ENCODE results near the gene METTL22.

METTL22 gene

GRCh38 chr16:8670014-8670560, 48.6 kb downstream of the METTL22 start:
- DNase-seq: no peak

GRCh38 chr16:8673611-8674412, 52.3 kb downstream of the METTL22 start:
- no peak for DNase-seq

GRCh38 chr16:8674413-8675022, 53.0 kb downstream of the METTL22 start, which contains the start of gene ABAT:
Gene ABAT, plus strand, starts transcription at chr16:8674617. Its CDS starts 61,123 bp downstream, at chr16:8735740.
- peak; percentile 92 for DNase-seq

- peak; percentile 75 for DNase-seq
Measured at GRCh38 chr16:8675183-8676159, 54.0 kb downstream of the METTL22 start.

- no peak for DNase-seq
Measured at GRCh38 chr16:8676160-8676547, 54.7 kb downstream of the METTL22 start.

- no peak for DNase-seq
Measured at GRCh38 chr16:8676737-8677375, 55.4 kb downstream of the METTL22 start.

- no peak for DNase-seq
Measured at GRCh38 chr16:8677481-8677880, 56.0 kb downstream of the METTL22 start.

GRCh38 chr16:8678068-8678927, 56.8 kb downstream of the METTL22 start:
- no peak for DNase-seq

- DNase-seq: no peak
Measured at GRCh38 chr16:8679151-8679550, 57.7 kb downstream of the METTL22 start.

- no peak for DNase-seq
Measured at GRCh38 chr16:8682551-8683259, 61.2 kb downstream of the METTL22 start.

GRCh38 chr16:8683640-8684039, 62.1 kb downstream of the METTL22 start:
- DNase-seq: no peak

GRCh38 chr16:8685617-8686016, 64.1 kb downstream of the METTL22 start:
- no peak for DNase-seq

GRCh38 chr16:8686031-8686621, 64.6 kb downstream of the METTL22 start:
- DNase-seq: no peak

GRCh38 chr16:8686879-8687278, 65.4 kb downstream of the METTL22 start:
- DNase-seq: no peak

- no peak for DNase-seq
Measured at GRCh38 chr16:8689686-8690085, 68.2 kb downstream of the METTL22 start.

GRCh38 chr16:8691728-8692127, 70.2 kb downstream of the METTL22 start:
- DNase-seq: no peak

- DNase-seq: no peak
Measured at GRCh38 chr16:8694795-8695728, 73.6 kb downstream of the METTL22 start.

- DNase-seq: no peak
Measured at GRCh38 chr16:8696880-8697279, 75.4 kb downstream of the METTL22 start.

- no peak for DNase-seq
Measured at GRCh38 chr16:8697965-8698364, 76.5 kb downstream of the METTL22 start.

Measured in stimulated activated CD4-positive, alpha-beta T cell treated with anti-CD3 and anti-CD28 coated beads, Interleukin-15, amount 100 ng/mL, for 24 hours (primary cell).